DOHH2 (cell line): ENCODE data around the gene KTI12.

Source experiments
- H3F3A ChIP-seq: fragments of 200-600 bp; sonication (generic), shearing (Covaris generic); 2 replicates; pipeline ENCODE4 v1.6.0; 2016; ENCODE audit warnings: antibody characterized with exemption, mild to moderate bottlenecking; ENCODE audit not compliant: control insufficient read depth, insufficient read depth
- H3K27ac ChIP-seq: fragments of 200-600 bp; sonication (generic); 2 replicates; pipeline ENCODE4 v1.5.1; 2014; ENCODE audit warnings: low read depth, mild to moderate bottlenecking, low read length, moderate library complexity
- H3K27me3 ChIP-seq: fragments of 200-600 bp; sonication (generic); 2 replicates; pipeline ENCODE4 v1.6.1; 2014; ENCODE audit warnings: mild to moderate bottlenecking, low read length, mixed read lengths; ENCODE audit not compliant: control insufficient read depth
- H3K36me3 ChIP-seq: fragments of 200-600 bp; sonication (generic); 2 replicates; pipeline ENCODE4 v1.6.1; 2014; ENCODE audit warnings: mild to moderate bottlenecking, low read length, moderate library complexity, mixed read lengths; ENCODE audit not compliant: control insufficient read depth
- H3K4me1 ChIP-seq: fragments of 200-600 bp; sonication (generic); 2 replicates; pipeline ENCODE4 v1.6.1; 2014; ENCODE audit warnings: mild to moderate bottlenecking, low read length, mixed read lengths; ENCODE audit not compliant: control insufficient read depth
- H3K4me2 ChIP-seq: fragments of 200-600 bp; sonication (generic); 2 replicates; pipeline ENCODE4 v1.6.0; 2014; ENCODE audit warnings: mild to moderate bottlenecking, low read length, moderate library complexity
- H3K4me3 ChIP-seq: fragments of 200-600 bp; sonication (generic); 2 replicates; pipeline ENCODE4 v1.5.1; 2014; ENCODE audit warnings: mild to moderate bottlenecking, low read length, mixed read lengths
- H3K79me2 ChIP-seq: fragments of 200-600 bp; sonication (generic); 2 replicates; pipeline ENCODE4 v1.6.1; 2014; ENCODE audit warnings: mild to moderate bottlenecking, low read length, mixed read lengths; ENCODE audit not compliant: control insufficient read depth
- H3K9me2 ChIP-seq: fragments of 200-600 bp; sonication (generic); replicated peaks from 2 replicates; pipeline ENCODE4 v1.6.1; 2014; ENCODE audit warnings: mild to moderate bottlenecking, low read length, mixed read lengths; ENCODE audit not compliant: control insufficient read depth
- H3K9me3 ChIP-seq: fragments of 200-600 bp; sonication (generic); 2 replicates; pipeline ENCODE4 v1.6.1; 2014; ENCODE audit warnings: antibody characterized with exemption, low read length, mixed read lengths; ENCODE audit not compliant: control insufficient read depth, insufficient read depth
- H4K20me1 ChIP-seq: fragments of 200-600 bp; sonication (generic); 2 replicates; pipeline ENCODE4 v1.6.0; 2014; ENCODE audit warnings: low read depth, mild to moderate bottlenecking, antibody characterized with exemption, low read length, moderate library complexity; ENCODE audit not compliant: control insufficient read depth, insufficient read depth
- CTCF ChIP-seq: fragments of 200-600 bp; sonication (generic); IDR thresholded peaks from one replicate; pipeline ENCODE4 v1.5.1; 2014; ENCODE audit warnings: antibody characterized with exemption, mild to moderate bottlenecking, low read depth, low read length; ENCODE audit not compliant: poor library complexity, severe bottlenecking
- EZH2phosphoT487 ChIP-seq: fragments of 200-600 bp; sonication (generic); IDR thresholded peaks from 2 replicates; pipeline ENCODE4 v1.6.1; 2017; ENCODE audit warnings: borderline replicate concordance, mild to moderate bottlenecking, antibody characterized with exemption, low read length, moderate library complexity, mixed read lengths

KTI12 gene

GRCh38 chr1:52072291-52072690 lies 38.7 kb upstream of the KTI12 start:
- H3K9me3 ChIP-seq = no peaks in the 10 kb centered on the region
- no peak overlapping the region for H3K27ac ChIP-seq
- H3K4me1 ChIP-seq = no peaks in the 10 kb centered on the region
- no peak overlapping the region for H3K4me2 ChIP-seq
- no peaks in the 10 kb centered on the region for H3K9me2 ChIP-seq
- no peak overlapping the region for H3K4me3 ChIP-seq
- no peaks in the 10 kb centered on the region for H3K27me3 ChIP-seq
- TF ChIP-seq CTCF = no peak
- no peak for TF ChIP-seq EZH2phosphoT487
- H3F3A ChIP-seq = no peaks in the 10 kb centered on the region
- no peaks in the 10 kb centered on the region for H4K20me1 ChIP-seq
- peaks cover 71% of the 10 kb centered on the region for H3K79me2 ChIP-seq
- H3K36me3 ChIP-seq = peaks cover 56% of the 10 kb centered on the region

- no peak overlapping the region for H3K4me3 ChIP-seq
- no peaks in the 10 kb centered on the region for H3K9me3 ChIP-seq
- no peak overlapping the region for H3K4me2 ChIP-seq
- no peaks in the 10 kb centered on the region for H3K4me1 ChIP-seq
- no peaks in the 10 kb centered on the region for H3K9me2 ChIP-seq
- H3K27ac ChIP-seq = no peak overlapping the region
- H4K20me1 ChIP-seq = no peaks in the 10 kb centered on the region
- H3F3A ChIP-seq = no peaks in the 10 kb centered on the region
- H3K27me3 ChIP-seq = no peaks in the 10 kb centered on the region
- no peak for TF ChIP-seq EZH2phosphoT487
- TF ChIP-seq CTCF = no peak
- peaks cover 61% of the 10 kb centered on the region for H3K36me3 ChIP-seq
- peaks cover 66% of the 10 kb centered on the region for H3K79me2 ChIP-seq
Observed at GRCh38 chr1:52070704-52071103, 37.1 kb upstream of the KTI12 start.

- H3K36me3 ChIP-seq = peaks cover 79% of the 10 kb centered on the region
- H3F3A ChIP-seq = no peaks in the 10 kb centered on the region; the same call in 1 of the 2 replicates
- no peaks in the 10 kb centered on the region for H3K9me3 ChIP-seq
- H3K9me2 ChIP-seq = no peaks in the 10 kb centered on the region
- no peaks in the 10 kb centered on the region for H3K27me3 ChIP-seq
- no peak overlapping the region for H3K27ac ChIP-seq
- peaks cover 9% of the 10 kb centered on the region for H3K4me1 ChIP-seq
- no peak overlapping the region for H3K4me2 ChIP-seq
- TF ChIP-seq EZH2phosphoT487 = no peak
- no peak for TF ChIP-seq CTCF
- H4K20me1 ChIP-seq = no peaks in the 10 kb centered on the region
- H3K4me3 ChIP-seq = no peak overlapping the region
- peaks cover 61% of the 10 kb centered on the region for H3K79me2 ChIP-seq
Observed at GRCh38 chr1:52063192-52063591, 29.6 kb upstream of the KTI12 start.
